Right lung (tissue), 5 donors: ENCODE measurements around the gene NIPAL3. TPM values are rescaled to one million over a fixed set of nuclear protein-coding genes. Genes with fewer than 3 reads are reported as not detected.
"Not testable (repeated sequence)": the region's sequence is repeated elsewhere in the genome, so short reads cannot be mapped to it uniquely, and the experiment has no call there.

Experiments used
- DNase-seq, 2 donors: peaks; one replicate each; pipeline ENCODE4 v3.0.0-alpha.2; 2013
- polyA plus RNA-seq, 5 donors: library from polyadenylated mRNA; unstranded; fragments of 120-200 nt; gene quantifications; one replicate each; pipeline versions ENCODE4 v1.2.1 to v1.2.3, GENCODE V29; 2013; ENCODE audit warnings: inconsistent platforms in 1 of 5, low replicate concordance in 1 of 5; ENCODE audit not compliant: insufficient read length in 5 of 5, insufficient read depth in 1 of 5

Gene NIPAL3
- polyA plus RNA-seq, 5 donors, result 11.8 to 14.3 (median 13.0) TPM

DNA sequence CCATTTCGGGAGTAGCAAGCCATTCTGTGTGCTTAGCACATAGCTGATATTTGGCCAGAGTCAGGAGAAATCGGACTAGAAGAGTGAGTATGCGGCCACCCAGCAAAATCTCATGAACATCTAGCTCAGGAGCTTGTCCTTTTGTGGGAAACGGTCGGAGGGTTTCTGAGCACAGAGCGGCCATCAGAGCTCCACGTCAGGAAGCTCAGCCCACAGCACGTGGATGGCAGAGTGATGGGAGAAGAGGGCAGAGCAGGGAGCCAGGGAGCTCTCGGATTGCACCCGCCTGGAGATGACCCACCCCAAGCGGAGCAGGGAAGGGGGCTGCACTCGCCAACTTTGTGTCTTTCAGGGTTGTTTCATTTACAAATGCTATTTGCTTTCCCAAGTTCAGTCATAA, 100.9 kb downstream of the NIPAL3 start:
- no peak for DNase-seq

DNA sequence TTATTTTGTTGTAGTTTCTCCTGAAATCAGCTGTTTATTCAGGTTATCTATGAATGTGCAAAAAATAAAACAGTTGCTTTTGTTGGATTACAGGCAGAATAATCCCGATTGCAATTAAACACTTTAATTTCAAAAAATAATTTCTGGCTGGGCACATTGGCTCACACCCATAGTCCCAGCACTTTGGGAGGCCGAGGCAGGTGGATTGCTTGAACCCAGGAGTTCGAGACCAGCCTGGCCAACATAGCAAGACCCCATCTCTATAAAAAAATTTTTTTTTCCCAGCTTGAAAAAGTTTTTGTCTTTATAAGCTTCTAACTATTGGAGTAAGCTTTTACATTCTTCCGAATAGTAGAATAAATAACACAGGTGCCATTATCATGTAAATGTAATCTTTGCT, 102.3 kb downstream of the NIPAL3 start:
- no peak for DNase-seq

GRCh38 chr1:24520282-24520681, 104.7 kb downstream of the NIPAL3 start:
- not testable (repeated sequence) for DNase-seq

Other genes starting within 250 kb of the NIPAL3 start
- 1 to 10 TPM; 2.5 to 4.7 (median 3.0) TPM for gene IFNLR1, start 228.5 kb upstream of the NIPAL3 start, polyA plus RNA-seq
- under 1 TPM; 0.09 to 0.45 (median 0.19) TPM for gene GRHL3, start 96.4 kb upstream of the NIPAL3 start, polyA plus RNA-seq
- gene STPG1, start 2.0 kb upstream of the NIPAL3 start, polyA plus RNA-seq, result 10 to 100 TPM in 1 of 5 donors, 1 to 10 TPM in 4; 7.4 to 11.0 (median 8.9) TPM
- 10 to 100 TPM in 1 of 5 donors, 1 to 10 TPM in 4; 7.6 to 10.5 (median 8.5) TPM for gene RCAN3, start 87.0 kb downstream of the NIPAL3 start, polyA plus RNA-seq
- gene NCMAP, start 140.3 kb downstream of the NIPAL3 start, polyA plus RNA-seq, result 1 to 10 TPM; 3.2 to 5.5 (median 4.5) TPM
- 100 to 1,000 TPM; 140 to 205 (median 183) TPM for gene SRRM1, start 227.5 kb downstream of the NIPAL3 start, polyA plus RNA-seq